ENCODE results near the gene HAPLN3. TPM values are rescaled to one million over a fixed set of nuclear protein-coding genes. Genes with fewer than 3 reads are reported as not detected.

Gene HAPLN3
- total and polyA plus RNA-seq, 2 experiments from 2014 or later = 4.5 to 6.7 TPM

GRCh38 chr15:88920186-88920891 is 25.0 kb upstream of the HAPLN3 start:
- no peaks in the 10 kb centered on the region for H3K79me2 ChIP-seq (ENCODE audit: insufficient read depth)
- WGBS, 2 experiments (ENCODE audit: low coverage in 1 of 2, low lambda C conversion rate in 2 of 2, missing lambda C conversion rate in 2 of 2) = 72 to 73% methylated on average over 9 of the region's 9 CpGs
- peak overlapping the region; percentile 53 for H3K4me2 ChIP-seq (ENCODE audit: unreplicated experiment)
- in situ Hi-C loops (cut with MboI) = no loop called here
- H3K36me3 ChIP-seq (ENCODE audit: low read depth) = no peaks in the 10 kb centered on the region
- no peak overlapping the region for H2AFZ ChIP-seq
- DNase-seq = peak; percentile 72
- peak overlapping the region; percentile 37; the same call in 1 of the 2 replicates for H3K9ac ChIP-seq
- no peak for TF ChIP-seq EZH2phosphoT487 (IDR thresholded peaks at IDR 0.05; ENCODE audit: insufficient read depth, low read depth)
- no peak for TF ChIP-seq EZH2 (IDR thresholded peaks at IDR 0.05; ENCODE audit: insufficient read depth, poor library complexity, severe bottlenecking)
- H3K9me2 ChIP-seq (ENCODE audit: insufficient read depth) = no peaks in the 10 kb centered on the region
- no peaks in the 10 kb centered on the region for H3K9me3 ChIP-seq (ENCODE audit: low read depth)
- no peaks in the 10 kb centered on the region for H3K27me3 ChIP-seq (replicated peaks; ENCODE audit: insufficient read depth)
- H3K4me3 ChIP-seq = no peak overlapping the region; the same call in 1 of the 2 replicates
- H3K27ac ChIP-seq = peak overlapping the region; percentile 85
- peaks cover 29% of the 10 kb centered on the region for H3K4me1 ChIP-seq (ENCODE audit: insufficient read depth)
- H3F3A ChIP-seq (ENCODE audit: insufficient read depth) = peaks cover 15% of the 10 kb centered on the region; the same call in 1 of the 2 replicates
- H4K20me1 ChIP-seq (ENCODE audit: insufficient read depth) = no peaks in the 10 kb centered on the region

- 7 to 10% methylated on average over 4 of the region's 4 CpGs for WGBS, 2 experiments (ENCODE audit: low coverage in 1 of 2, low lambda C conversion rate in 2 of 2, missing lambda C conversion rate in 2 of 2)
- no peaks in the 10 kb centered on the region for H3K79me2 ChIP-seq (ENCODE audit: insufficient read depth)
- TF ChIP-seq EZH2 (IDR thresholded peaks at IDR 0.05; ENCODE audit: insufficient read depth, poor library complexity, severe bottlenecking) (no peak), EZH2phosphoT487 (IDR thresholded peaks at IDR 0.05; ENCODE audit: insufficient read depth, low read depth) (peak; percentile 86; the same call in 1 of the 2 replicates)
- peaks cover 15% of the 10 kb centered on the region; the same call in 1 of the 2 replicates for H3F3A ChIP-seq (ENCODE audit: insufficient read depth)
- H3K36me3 ChIP-seq (ENCODE audit: low read depth) = no peaks in the 10 kb centered on the region
- DNase-seq = peak; percentile 98
- 0 out of 2 replicates have a peak overlapping the region, but pooled peaks have one; percentile 4 for H3K9ac ChIP-seq
- no peak overlapping the region for H2AFZ ChIP-seq
- in situ Hi-C loops (cut with MboI) = no loop called here
- H3K9me3 ChIP-seq (ENCODE audit: low read depth) = no peaks in the 10 kb centered on the region
- peaks cover 29% of the 10 kb centered on the region for H3K4me1 ChIP-seq (ENCODE audit: insufficient read depth)
- peak overlapping the region; percentile 50 for H3K27ac ChIP-seq
- peak overlapping the region; percentile 29 for H3K4me2 ChIP-seq (ENCODE audit: unreplicated experiment)
- H3K27me3 ChIP-seq (replicated peaks; ENCODE audit: insufficient read depth) = no peaks in the 10 kb centered on the region
- H3K4me3 ChIP-seq = no peak overlapping the region
- H4K20me1 ChIP-seq (ENCODE audit: insufficient read depth) = no peaks in the 10 kb centered on the region
- no peaks in the 10 kb centered on the region for H3K9me2 ChIP-seq (ENCODE audit: insufficient read depth)
Observed at GRCh38 chr15:88918738-88919137, 23.4 kb upstream of the HAPLN3 start.

- no peak for DNase-seq
- WGBS, 2 experiments (ENCODE audit: low coverage in 1 of 2, low lambda C conversion rate in 2 of 2, missing lambda C conversion rate in 2 of 2) = 83 to 92% methylated on average over 5 of the region's 5 CpGs
- Histone ChIP-seq H3K79me2 (ENCODE audit: insufficient read depth) (no peaks in the 10 kb centered on the region), H3K4me2 (ENCODE audit: unreplicated experiment) (no peak overlapping the region), H2AFZ (no peak overlapping the region), H3K4me3 (no peak overlapping the region), H3F3A (ENCODE audit: insufficient read depth) (peaks cover 15% of the 10 kb centered on the region; the same call in 1 of the 2 replicates), H3K36me3 (ENCODE audit: low read depth) (no peaks in the 10 kb centered on the region), H3K9ac (no peak overlapping the region), H3K9me3 (ENCODE audit: low read depth) (no peaks in the 10 kb centered on the region), H4K20me1 (ENCODE audit: insufficient read depth) (no peaks in the 10 kb centered on the region), H3K9me2 (ENCODE audit: insufficient read depth) (no peaks in the 10 kb centered on the region), H3K27me3 (replicated peaks; ENCODE audit: insufficient read depth) (no peaks in the 10 kb centered on the region), H3K27ac (no peak overlapping the region), H3K4me1 (ENCODE audit: insufficient read depth) (peaks cover 29% of the 10 kb centered on the region)
- in situ Hi-C loops (cut with MboI) = no loop called here
- TF ChIP-seq EZH2 (IDR thresholded peaks at IDR 0.05; ENCODE audit: insufficient read depth, poor library complexity, severe bottlenecking) (no peak), EZH2phosphoT487 (IDR thresholded peaks at IDR 0.05; ENCODE audit: insufficient read depth, low read depth) (no peak)
Observed at GRCh38 chr15:88917760-88918159, 22.4 kb upstream of the HAPLN3 start.

- H3K9me2 ChIP-seq (ENCODE audit: insufficient read depth) = no peaks in the 10 kb centered on the region
- no peaks in the 10 kb centered on the region for H4K20me1 ChIP-seq (ENCODE audit: insufficient read depth)
- no peaks in the 10 kb centered on the region for H3K36me3 ChIP-seq (ENCODE audit: low read depth)
- TF ChIP-seq EZH2phosphoT487 (IDR thresholded peaks at IDR 0.05; ENCODE audit: insufficient read depth, low read depth) = no peak
- no peak for TF ChIP-seq EZH2 (IDR thresholded peaks at IDR 0.05; ENCODE audit: insufficient read depth, poor library complexity, severe bottlenecking)
- no peak overlapping the region for H3K9ac ChIP-seq
- H3K4me1 ChIP-seq (ENCODE audit: insufficient read depth) = peaks cover 36% of the 10 kb centered on the region
- no peak overlapping the region for H3K4me2 ChIP-seq (ENCODE audit: unreplicated experiment)
- H3K27me3 ChIP-seq (replicated peaks; ENCODE audit: insufficient read depth) = no peaks in the 10 kb centered on the region
- peaks cover 14% of the 10 kb centered on the region; the same call in 1 of the 2 replicates for H3K79me2 ChIP-seq (ENCODE audit: insufficient read depth)
- in situ Hi-C loops (cut with MboI) = no loop called here
- no peaks in the 10 kb centered on the region for H3K9me3 ChIP-seq (ENCODE audit: low read depth)
- WGBS, 2 experiments (ENCODE audit: low coverage in 1 of 2, low lambda C conversion rate in 2 of 2, missing lambda C conversion rate in 2 of 2) = 88 to 90% methylated on average over 8 to 10 of the region's 10 CpGs
- H3K27ac ChIP-seq = no peak overlapping the region
- no peak for DNase-seq
- H3K4me3 ChIP-seq = no peak overlapping the region
- H2AFZ ChIP-seq = no peak overlapping the region
- H3F3A ChIP-seq (ENCODE audit: insufficient read depth) = peaks cover 11% of the 10 kb centered on the region; the same call in 1 of the 2 replicates
Observed at GRCh38 chr15:88915354-88915753, 20.0 kb upstream of the HAPLN3 start.
